Colonic mucosa (tissue), 4 donors: ENCODE results near the gene NME8. TPM values are rescaled to one million over a fixed set of nuclear protein-coding genes. Genes with fewer than 3 reads are reported as not detected.

Experiments
- DNase-seq: peaks from one replicate; pipeline ENCODE4 v3.0.0-alpha.2; 2020
- H3K27ac ChIP-seq: fragments of 200-600 bp; one replicate; pipeline ENCODE4 v1.8.0; 2021
- H3K27me3 ChIP-seq: fragments of 200-600 bp; one replicate; pipeline ENCODE4 v1.8.0; 2021
- H3K36me3 ChIP-seq: fragments of 200-600 bp; one replicate; pipeline ENCODE4 v1.8.0; 2021
- H3K4me1 ChIP-seq: fragments of 200-600 bp; one replicate; pipeline ENCODE4 v1.8.0; 2021; ENCODE audit warnings: mild to moderate bottlenecking
- H3K4me3 ChIP-seq: fragments of 200-600 bp; one replicate; pipeline ENCODE4 v1.8.0; 2021
- H3K9ac ChIP-seq, 2 donors: one replicate each; pipeline ENCODE4 v1.7.0; 2013; ENCODE audit warnings: control low read depth in 2 of 2, low read depth in 2 of 2, low read length in 2 of 2
- H3K9me3 ChIP-seq: fragments of 200-600 bp; one replicate; pipeline ENCODE4 v1.8.0; 2021
- CTCF ChIP-seq: fragments of 200-600 bp; IDR thresholded peaks from one replicate; pipeline ENCODE4 v1.8.0; 2022; ENCODE audit warnings: antibody characterized with exemption, mild to moderate bottlenecking
- intact Hi-C: fragments of 100-400 bp; cut with DNase I; formaldehyde crosslinking; loops from one replicate; pipeline ENCODE4 v1.14.1; 2022
- total RNA-seq, 2 donors: library from RNA; stranded (reverse); fragmentation: NEBNext Ultra II Directional in 1 of 2; extraction: Animal tissue kit (Norgen Biotek cat#: 25700) in 1 of 2; gene quantifications; one replicate each; pipeline ENCODE4 v1.2.1, GENCODE V29; 2021
- donor health status: healthy.
- donor health status: DM: no; HTN: no; CAD: no.
- donor health status: DM: no; HTN: no; CAD: no.

NME8 gene
- total RNA-seq, 2 donors from 2014 or later, result not detected

DNA sequence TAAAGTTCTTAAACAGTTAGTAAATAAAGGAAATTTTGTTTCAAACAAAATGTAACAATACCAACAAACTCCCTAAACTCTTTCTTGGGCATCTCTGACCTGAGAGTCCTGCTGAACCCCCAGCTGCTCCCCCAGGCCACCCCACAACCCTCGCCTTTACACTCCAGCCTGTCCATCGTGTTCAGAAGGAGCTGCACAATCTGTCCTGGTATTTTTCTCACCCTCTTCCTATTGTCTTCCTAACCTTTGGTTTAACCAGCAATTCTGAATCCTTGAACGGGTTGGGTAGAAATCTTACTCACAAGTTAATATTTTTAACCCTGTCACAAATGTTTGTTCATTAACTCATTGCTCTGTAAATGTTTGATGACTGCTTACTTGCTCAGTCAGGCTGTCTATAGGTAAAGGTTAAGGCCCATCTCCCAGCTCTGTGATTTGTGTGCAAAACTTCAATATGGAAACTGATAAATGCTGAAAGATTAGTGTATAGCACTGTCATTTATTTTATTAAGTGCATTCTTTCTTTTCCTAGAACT is 51.4 kb downstream of the NME8 start:
- Histone ChIP-seq H3K27ac (no peak overlapping the region), H3K4me3 (no peak overlapping the region), H3K36me3 (no peaks in the 10 kb centered on the region), H3K9me3 (no peaks in the 10 kb centered on the region), H3K4me1 (no peaks in the 10 kb centered on the region), H3K9ac (no peak overlapping the region), H3K27me3 (no peaks in the 10 kb centered on the region)
- intact Hi-C loops, result loop anchor here (5.0 kb wide), 2 partner anchors 208 to 323 kb away; no protein-coding TSS in a partner anchor
- TF ChIP-seq CTCF, result no peak
- DNase-seq, result no peak

GRCh38 chr7:37901236-37901827 is 52.9 kb downstream of the NME8 start:
- no peaks in the 10 kb centered on the region for H3K9me3 ChIP-seq
- peak; percentile 38 for TF ChIP-seq CTCF
- H3K4me3 ChIP-seq, result no peak overlapping the region
- H3K36me3 ChIP-seq, result no peaks in the 10 kb centered on the region
- intact Hi-C loops, result loop anchor here (5.0 kb wide), 2 partner anchors 206 to 321 kb away; no protein-coding TSS in a partner anchor
- DNase-seq, result no peak
- no peaks in the 10 kb centered on the region for H3K4me1 ChIP-seq
- no peak overlapping the region for H3K27ac ChIP-seq
- no peak overlapping the region for H3K9ac ChIP-seq
- no peaks in the 10 kb centered on the region for H3K27me3 ChIP-seq

DNA sequence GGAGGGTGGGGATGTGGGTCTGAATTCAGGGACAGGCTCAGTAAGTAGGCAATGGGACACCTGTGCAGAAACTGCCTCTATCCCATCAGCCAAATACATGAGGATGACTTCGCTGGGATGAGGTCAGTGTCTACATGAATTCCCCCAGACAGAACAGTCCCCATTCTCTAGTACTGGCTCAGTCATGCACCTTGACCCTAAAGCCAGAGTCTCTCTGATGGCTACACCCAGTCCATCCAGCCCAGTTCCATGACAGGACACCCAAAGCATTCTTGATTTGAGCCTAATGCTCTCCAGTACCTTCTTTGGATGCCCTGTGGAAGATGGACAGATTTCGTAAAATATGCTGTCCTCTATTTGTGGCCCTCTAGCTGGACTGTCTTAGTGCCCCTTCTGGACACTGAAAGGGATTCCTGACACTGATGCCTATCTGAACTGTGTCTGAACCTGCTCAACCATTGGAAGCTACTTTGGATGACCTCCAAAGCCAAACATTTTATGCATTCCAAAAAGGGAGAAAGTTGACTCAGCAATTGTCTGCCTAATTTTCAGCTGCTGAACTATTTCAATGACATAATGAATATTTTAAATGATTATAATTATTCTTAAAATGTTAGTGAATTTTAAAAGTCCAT is 53.6 kb downstream of the NME8 start:
- no peaks in the 10 kb centered on the region for H3K4me1 ChIP-seq
- no peaks in the 10 kb centered on the region for H3K9me3 ChIP-seq
- H3K9ac ChIP-seq, result no peak overlapping the region
- H3K27me3 ChIP-seq, result no peaks in the 10 kb centered on the region
- no peak overlapping the region for H3K27ac ChIP-seq
- no peak overlapping the region for H3K4me3 ChIP-seq
- intact Hi-C loops, result loop anchor here (5.0 kb wide), 2 partner anchors 205 to 320 kb away; no protein-coding TSS in a partner anchor
- TF ChIP-seq CTCF, result no peak
- no peaks in the 10 kb centered on the region for H3K36me3 ChIP-seq
- DNase-seq, result no peak

DNA sequence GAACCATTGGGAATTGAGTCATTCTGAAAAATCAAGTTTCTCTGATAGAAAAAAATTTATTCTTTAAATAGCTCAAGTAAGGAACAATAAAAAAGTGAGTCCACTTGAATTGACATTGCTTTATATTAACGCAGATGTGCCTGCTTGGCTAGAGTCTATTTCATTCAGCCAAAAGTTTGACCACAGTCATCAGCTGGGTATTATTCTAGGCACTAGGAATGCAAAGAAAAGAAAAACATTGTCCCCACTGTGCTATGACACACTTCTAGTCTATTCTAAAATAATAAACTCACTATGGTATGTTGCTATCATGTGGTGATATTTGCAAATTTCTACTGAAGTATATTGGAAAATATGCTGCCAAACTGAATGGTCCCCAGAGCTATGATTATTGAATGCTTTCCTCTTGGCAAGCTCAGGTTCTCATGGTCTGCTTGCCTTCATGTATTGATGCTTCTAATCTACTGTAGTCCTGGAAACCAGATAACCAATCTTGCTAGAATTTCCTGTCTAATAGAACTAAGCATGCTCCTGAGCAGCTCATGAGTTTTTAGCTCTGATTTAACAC is 59.9 kb downstream of the NME8 start:
- Histone ChIP-seq H3K9ac (no peak overlapping the region), H3K4me3 (no peak overlapping the region), H3K9me3 (no peaks in the 10 kb centered on the region), H3K27me3 (no peaks in the 10 kb centered on the region), H3K27ac (no peak overlapping the region), H3K4me1 (no peaks in the 10 kb centered on the region), H3K36me3 (no peaks in the 10 kb centered on the region)
- intact Hi-C loops, result no loop called here
- no peak for TF ChIP-seq CTCF
- DNase-seq, result no peak

GRCh38 chr7:37912756-37913155 is 64.4 kb downstream of the NME8 start:
- no peak overlapping the region for H3K27ac ChIP-seq
- intact Hi-C loops, result no loop called here
- DNase-seq, result no peak
- no peak for TF ChIP-seq CTCF
- peaks cover 17% of the 10 kb centered on the region for H3K27me3 ChIP-seq
- H3K9me3 ChIP-seq, result no peaks in the 10 kb centered on the region
- H3K4me1 ChIP-seq, result peaks cover 6% of the 10 kb centered on the region
- H3K9ac ChIP-seq, result no peak overlapping the region
- H3K36me3 ChIP-seq, result no peaks in the 10 kb centered on the region
- no peak overlapping the region for H3K4me3 ChIP-seq
